GM23248 (cell line): ENCODE measurements around the gene RAB25.

Experiments used
- EZH2 ChIP-seq: fragments of 200-600 bp; sonication (generic); IDR thresholded peaks from 2 replicates; pipeline ENCODE4 v1.6.1; 2018; ENCODE audit warnings: antibody characterized with exemption, mild to moderate bottlenecking; ENCODE audit not compliant: insufficient read depth, poor library complexity, severe bottlenecking
- EZH2phosphoT487 ChIP-seq: fragments of 200-600 bp; sonication (generic); IDR thresholded peaks from 2 replicates; pipeline ENCODE4 v1.6.1; 2018; ENCODE audit warnings: antibody characterized with exemption, moderate library complexity, mild to moderate bottlenecking, low read depth; ENCODE audit not compliant: insufficient read depth

- no peak for TF ChIP-seq EZH2
- TF ChIP-seq EZH2phosphoT487, result no peak
These were observed 4.6 kb upstream of the RAB25 start for GRCh38 chr1:156056326-156056849.
